HG03354 (cell line): ENCODE measurements around the gene IGSF9.

Experiments
- ATAC-seq: cut with Tn5 transposase; IDR thresholded peaks from one replicate; pipeline ENCODE4 v1.9.1; 2021; ENCODE audit warnings: mild to moderate bottlenecking; ENCODE audit not compliant: unreplicated experiment, poor library complexity, severe bottlenecking

The IGSF9 gene

GRCh38 chr1:159947942-159948341 is 2.5 kb upstream of the IGSF9 start:
- ATAC-seq = no peak

- no peak for ATAC-seq
Measured at GRCh38 chr1:159946242-159947187, 1.1 kb upstream of the IGSF9 start.

GRCh38 chr1:159944623-159945455 is 574 bp downstream of the IGSF9 start:
- no peak for ATAC-seq

GRCh38 chr1:159943908-159944622 is 1.3 kb downstream of the IGSF9 start:
- ATAC-seq = no peak

- no peak for ATAC-seq
Measured at GRCh38 chr1:159943278-159943640, 2.2 kb downstream of the IGSF9 start.

GRCh38 chr1:159942632-159943277 is 2.7 kb downstream of the IGSF9 start:
- ATAC-seq = no peak

- no peak for ATAC-seq
Measured at GRCh38 chr1:159941591-159942560, 3.5 kb downstream of the IGSF9 start.

GRCh38 chr1:159941141-159941540 is 4.3 kb downstream of the IGSF9 start:
- ATAC-seq = no peak

GRCh38 chr1:159940006-159940620 is 5.3 kb downstream of the IGSF9 start:
- no peak for ATAC-seq

GRCh38 chr1:159939678-159940002 is 5.8 kb downstream of the IGSF9 start:
- no peak for ATAC-seq

GRCh38 chr1:159938905-159939677 is 6.3 kb downstream of the IGSF9 start:
- ATAC-seq = no peak

GRCh38 chr1:159938211-159938852 is 7.1 kb downstream of the IGSF9 start:
- ATAC-seq = no peak

- no peak for ATAC-seq
Measured at GRCh38 chr1:159937054-159937750, 8.2 kb downstream of the IGSF9 start.

- ATAC-seq = peak; percentile 54
Measured at GRCh38 chr1:159936273-159936904, 9.0 kb downstream of the IGSF9 start.

GRCh38 chr1:159935719-159936272 is 9.6 kb downstream of the IGSF9 start:
- ATAC-seq = no peak

- no peak for ATAC-seq
Measured at GRCh38 chr1:159935305-159935704, 10.1 kb downstream of the IGSF9 start.
